ENCODE measurements around the gene RAB5IF.

GRCh38 chr20:36624944-36625324 lies 19.4 kb downstream of the RAB5IF start:
- TF ChIP-seq POLR2AphosphoS5 (IDR thresholded peaks at IDR 0.05; ENCODE audit: borderline replicate concordance, low read depth, low read length), result no peak
- no peak for TF ChIP-seq FOXP2 (optimal IDR thresholded peaks at IDR 0.05; ENCODE audit: control extremely low read depth, extremely low read length, insufficient read depth)
- no peak for TF ChIP-seq EZH2 (IDR thresholded peaks at IDR 0.05)
